HepG2 (cell line): ENCODE data around the gene PIGR. TPM values are rescaled to one million over a fixed set of nuclear protein-coding genes. Genes with fewer than 3 reads are reported as not detected.

Experiments
- CBFB ChIP-seq: sonication (generic); formaldehyde crosslinking; IDR thresholded peaks from 2 replicates; pipeline ENCODE4 v1.4.0; 2020; ENCODE audit warnings: missing genetic modification reagents
- CBX5 ChIP-seq: sonication (generic); formaldehyde crosslinking; IDR thresholded peaks from 2 replicates; pipeline ENCODE4 v1.4.0; 2020; ENCODE audit warnings: missing genetic modification reagents, borderline replicate concordance
- CREBL2 ChIP-seq: sonication (generic); formaldehyde crosslinking; IDR thresholded peaks from 2 replicates; pipeline ENCODE4 v1.8.1; 2023; ENCODE audit warnings: missing genetic modification reagents, mild to moderate bottlenecking, borderline replicate concordance
- CREM ChIP-seq, 2 experiments: sonication (generic) in 1 of 2; formaldehyde crosslinking in 1 of 2; IDR thresholded peaks; 2 replicates each; pipeline versions ENCODE4 v1.4.0 to v1.6.1; 2016 to 2020; ENCODE audit warnings: antibody characterized with exemption in 1 of 2, mild to moderate bottlenecking in 1 of 2, missing genetic modification reagents in 1 of 2
- DPF2 ChIP-seq: sonication (generic); formaldehyde crosslinking; IDR thresholded peaks from 2 replicates; pipeline ENCODE4 v1.4.0; 2020; ENCODE audit warnings: mild to moderate bottlenecking, low read depth, missing genetic modification reagents, borderline replicate concordance
- ISL2 ChIP-seq: sonication (generic); formaldehyde crosslinking; IDR thresholded peaks from 2 replicates; pipeline ENCODE4 v1.5.0; 2020; ENCODE audit warnings: missing genetic modification reagents
- KMT2A ChIP-seq: sonication (generic); formaldehyde crosslinking; IDR thresholded peaks from 2 replicates; pipeline ENCODE4 v1.4.0; 2020; ENCODE audit warnings: missing genetic modification reagents
- POLR2A ChIP-seq, 2 experiments: IDR thresholded peaks; 2 replicates each; pipeline ENCODE4 v1.6.1; 2011; ENCODE audit warnings: low read depth in 2 of 2, low read length in 2 of 2, mild to moderate bottlenecking in 1 of 2, moderate library complexity in 1 of 2; ENCODE audit not compliant: insufficient read depth in 1 of 2
- RBFOX2 ChIP-seq: fragments of 200-400 bp; formaldehyde crosslinking; IDR thresholded peaks from 2 replicates; pipeline ENCODE4 v1.6.1; 2017; ENCODE audit warnings: low read depth, mild to moderate bottlenecking, low read length
- RBM39 ChIP-seq: fragments of 200-400 bp; formaldehyde crosslinking; IDR thresholded peaks from one replicate; pipeline ENCODE4 v1.6.1; 2018; ENCODE audit warnings: antibody characterized with exemption, mild to moderate bottlenecking, low read depth, low read length; ENCODE audit not compliant: poor library complexity, severe bottlenecking
- SMC3 ChIP-seq: IDR thresholded peaks from 2 replicates; pipeline ENCODE4 v1.6.1; 2011; ENCODE audit warnings: low read length, improper control_type of control experiment
- SP140L ChIP-seq: sonication (generic); formaldehyde crosslinking; IDR thresholded peaks from 2 replicates; pipeline ENCODE4 v1.4.0; 2020; ENCODE audit warnings: missing genetic modification reagents, borderline replicate concordance
- STAG1 ChIP-seq: sonication (generic); formaldehyde crosslinking; IDR thresholded peaks from 2 replicates; pipeline ENCODE4 v1.4.0; 2020; ENCODE audit warnings: missing genetic modification reagents
- ZBTB25 ChIP-seq: IDR thresholded peaks from 2 replicates; pipeline ENCODE4 v1.6.1; 2018; ENCODE audit warnings: missing genetic modification reagents
- ZBTB8A ChIP-seq: sonication (generic); formaldehyde crosslinking; IDR thresholded peaks from 2 replicates; pipeline ENCODE4 v1.4.0; 2020; ENCODE audit warnings: mild to moderate bottlenecking, low read depth, missing genetic modification reagents, borderline replicate concordance
- ZNF577 ChIP-seq: sonication (generic); formaldehyde crosslinking; IDR thresholded peaks from 2 replicates; pipeline ENCODE4 v1.4.0; 2020; ENCODE audit warnings: mild to moderate bottlenecking, low read depth, missing genetic modification reagents, borderline replicate concordance
- ZNF616 ChIP-seq: sonication (generic); formaldehyde crosslinking; IDR thresholded peaks from 2 replicates; pipeline ENCODE4 v1.5.0; 2020; ENCODE audit warnings: low read depth, mild to moderate bottlenecking, missing genetic modification reagents
- ZNF746 ChIP-seq: sonication (generic); formaldehyde crosslinking; IDR thresholded peaks from 2 replicates; pipeline ENCODE4 v1.8.0; 2022; ENCODE audit warnings: mild to moderate bottlenecking, missing genetic modification reagents
- ZNF782 ChIP-seq: sonication (generic); formaldehyde crosslinking; IDR thresholded peaks from 2 replicates; pipeline ENCODE4 v1.4.0; 2020; ENCODE audit warnings: missing genetic modification reagents, mild to moderate bottlenecking, borderline replicate concordance
- polyA plus RNA-seq, 8 experiments: library from polyadenylated mRNA; depleted of rRNA in 3 of 8; stranded (reverse) in 7 of 8; unstranded in 1 of 8; fragments of >200 nt; fragmentation: Illumina TruSeq in 4 of 8; extraction: Trizol in 4 of 8; gene quantifications; 2 replicates each; pipeline versions ENCODE4 v1.2.1 to v1.2.3, GENCODE V29; 2011 to 2016; ENCODE audit warnings: low read depth in 4 of 8, missing spikeins in 1 of 8, mixed read lengths in 1 of 8; ENCODE audit not compliant: insufficient read depth in 1 of 8
- total RNA-seq, 5 experiments: library from RNA; depleted of rRNA; stranded (reverse); fragments of >200 nt; fragmentation: Illumina TruSeq; extraction: Trizol; gene quantifications; 2 replicates each; pipeline ENCODE4 v1.2.3, GENCODE V29; 2016; ENCODE audit warnings: low read depth in 1 of 5
- TF ChIP-seq, protein P1 (sequence below): sonication (generic); formaldehyde crosslinking; IDR thresholded peaks from 2 replicates; pipeline ENCODE4 v1.8.1; 2023; ENCODE audit warnings: mild to moderate bottlenecking, moderate library complexity, missing genetic modification reagents
- TF ChIP-seq, protein P2 (sequence below): sonication (generic); formaldehyde crosslinking; IDR thresholded peaks from 2 replicates; pipeline ENCODE4 v1.4.0; 2020; ENCODE audit warnings: missing genetic modification reagents
- TF ChIP-seq, protein P3 (sequence below): sonication (generic); formaldehyde crosslinking; conservative IDR thresholded peaks from 2 replicates; pipeline ENCODE4 v1.4.0; 2020; ENCODE audit warnings: missing genetic modification reagents
- TF ChIP-seq, protein P4 (sequence below): IDR thresholded peaks from 2 replicates; pipeline ENCODE4 v1.6.1; 2016; ENCODE audit warnings: low read depth, control low read depth

The PIGR gene
- total and polyA plus RNA-seq, 2 of the 13 experiments (the other 11 are each of a cell fraction or from before 2014, with no cell fraction given): not detected

DNA sequence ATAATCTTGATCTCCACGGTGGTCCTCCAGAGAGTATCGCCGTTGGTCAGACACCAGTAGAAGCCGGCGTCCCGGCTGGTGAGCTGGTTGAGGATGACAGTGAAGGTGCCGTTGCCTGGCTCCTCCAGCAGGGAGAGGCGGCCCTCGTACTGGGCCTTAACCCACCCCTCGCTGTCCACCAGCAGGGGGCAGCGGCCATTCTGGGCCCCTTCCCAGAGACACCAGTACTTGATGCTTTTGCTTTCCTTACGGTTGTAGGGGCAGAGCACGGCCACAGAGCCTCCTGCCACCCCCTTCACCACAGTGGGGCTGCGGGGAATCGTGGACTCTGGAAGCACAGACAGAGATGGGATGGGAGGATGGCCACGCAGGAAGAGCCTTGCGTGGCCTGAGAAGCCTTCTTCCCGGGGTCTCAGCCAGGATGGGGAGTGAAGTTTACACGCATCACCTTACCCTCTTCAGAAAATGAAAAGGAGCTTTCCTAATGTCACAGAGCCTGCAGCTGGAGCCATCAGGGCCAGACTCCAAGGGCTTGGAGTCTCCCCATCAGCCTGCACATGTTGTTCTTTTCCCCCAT, 10.7 kb downstream of the PIGR start (continued):
- TF ChIP-seq DPF2: no peak
- TF ChIP-seq ZBTB25: peak; percentile 41; the same call in 1 of the 2 replicates
- TF ChIP-seq KMT2A (CRISPR knock-in tag): no peak
- TF ChIP-seq ISL2 (CRISPR knock-in tag): no peak
- no peak for TF ChIP-seq ZNF577
- TF ChIP-seq RBFOX2: no peak
- TF ChIP-seq ZNF782 (CRISPR knock-in tag): no peak
- no peak for TF ChIP-seq CREBL2
- peak; percentile 53; the same call in 1 of the 2 replicates for TF ChIP-seq SMC3
- TF ChIP-seq POLR2A (IDR thresholded peaks at IDR 0.05; ENCODE audit: insufficient read depth in 1 of 2, low read depth in 2 of 2, low read length in 2 of 2): no peak
- TF ChIP-seq RBM39: no peak
- TF ChIP-seq, protein P1, sequence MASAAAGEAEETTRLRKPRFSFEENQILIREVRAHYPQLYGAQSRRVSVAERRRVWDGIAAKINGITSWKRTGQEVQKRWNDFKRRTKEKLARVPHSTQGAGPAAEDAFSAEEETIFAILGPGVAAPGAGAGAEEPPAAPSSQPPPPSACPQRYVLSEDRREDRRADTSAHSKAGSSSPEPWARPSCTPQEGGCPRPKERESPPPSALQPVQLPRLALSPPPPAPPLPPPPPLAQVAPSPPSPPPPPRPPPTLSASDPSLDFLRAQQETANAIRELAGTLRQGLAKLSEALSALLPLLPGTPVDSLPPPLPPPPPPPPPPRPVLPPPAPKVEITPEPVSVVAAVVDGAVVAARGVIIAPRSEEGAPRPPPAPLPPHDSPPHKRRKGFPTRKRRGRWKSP: no peak
- TF ChIP-seq ZNF746: no peak
- TF ChIP-seq CBFB (CRISPR knock-in tag): peak; percentile 59; the same call in 1 of the 2 replicates
- TF ChIP-seq, protein P2, sequence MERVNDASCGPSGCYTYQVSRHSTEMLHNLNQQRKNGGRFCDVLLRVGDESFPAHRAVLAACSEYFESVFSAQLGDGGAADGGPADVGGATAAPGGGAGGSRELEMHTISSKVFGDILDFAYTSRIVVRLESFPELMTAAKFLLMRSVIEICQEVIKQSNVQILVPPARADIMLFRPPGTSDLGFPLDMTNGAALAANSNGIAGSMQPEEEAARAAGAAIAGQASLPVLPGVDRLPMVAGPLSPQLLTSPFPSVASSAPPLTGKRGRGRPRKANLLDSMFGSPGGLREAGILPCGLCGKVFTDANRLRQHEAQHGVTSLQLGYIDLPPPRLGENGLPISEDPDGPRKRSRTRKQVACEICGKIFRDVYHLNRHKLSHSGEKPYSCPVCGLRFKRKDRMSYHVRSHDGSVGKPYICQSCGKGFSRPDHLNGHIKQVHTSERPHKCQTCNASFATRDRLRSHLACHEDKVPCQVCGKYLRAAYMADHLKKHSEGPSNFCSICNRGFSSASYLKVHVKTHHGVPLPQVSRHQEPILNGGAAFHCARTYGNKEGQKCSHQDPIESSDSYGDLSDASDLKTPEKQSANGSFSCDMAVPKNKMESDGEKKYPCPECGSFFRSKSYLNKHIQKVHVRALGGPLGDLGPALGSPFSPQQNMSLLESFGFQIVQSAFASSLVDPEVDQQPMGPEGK (CRISPR knock-in tag): 0 out of 2 replicates have a peak, but pooled peaks have one; percentile 32
- peak; percentile 92 for TF ChIP-seq STAG1
- TF ChIP-seq CBX5: no peak; the same call in 1 of the 2 replicates
- TF ChIP-seq SP140L (CRISPR knock-in tag): no peak
- TF ChIP-seq ZBTB8A (CRISPR knock-in tag): no peak
- TF ChIP-seq, protein P3, sequence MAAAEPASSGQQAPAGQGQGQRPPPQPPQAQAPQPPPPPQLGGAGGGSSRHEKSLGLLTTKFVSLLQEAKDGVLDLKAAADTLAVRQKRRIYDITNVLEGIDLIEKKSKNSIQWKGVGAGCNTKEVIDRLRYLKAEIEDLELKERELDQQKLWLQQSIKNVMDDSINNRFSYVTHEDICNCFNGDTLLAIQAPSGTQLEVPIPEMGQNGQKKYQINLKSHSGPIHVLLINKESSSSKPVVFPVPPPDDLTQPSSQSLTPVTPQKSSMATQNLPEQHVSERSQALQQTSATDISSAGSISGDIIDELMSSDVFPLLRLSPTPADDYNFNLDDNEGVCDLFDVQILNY (CRISPR knock-in tag): no peak
- TF ChIP-seq CREM (IDR thresholded peaks at IDR 0.05): no peak
- no peak for TF ChIP-seq CREM (CRISPR knock-in tag; IDR thresholded peaks at IDR 0.05)
- TF ChIP-seq, protein P4, sequence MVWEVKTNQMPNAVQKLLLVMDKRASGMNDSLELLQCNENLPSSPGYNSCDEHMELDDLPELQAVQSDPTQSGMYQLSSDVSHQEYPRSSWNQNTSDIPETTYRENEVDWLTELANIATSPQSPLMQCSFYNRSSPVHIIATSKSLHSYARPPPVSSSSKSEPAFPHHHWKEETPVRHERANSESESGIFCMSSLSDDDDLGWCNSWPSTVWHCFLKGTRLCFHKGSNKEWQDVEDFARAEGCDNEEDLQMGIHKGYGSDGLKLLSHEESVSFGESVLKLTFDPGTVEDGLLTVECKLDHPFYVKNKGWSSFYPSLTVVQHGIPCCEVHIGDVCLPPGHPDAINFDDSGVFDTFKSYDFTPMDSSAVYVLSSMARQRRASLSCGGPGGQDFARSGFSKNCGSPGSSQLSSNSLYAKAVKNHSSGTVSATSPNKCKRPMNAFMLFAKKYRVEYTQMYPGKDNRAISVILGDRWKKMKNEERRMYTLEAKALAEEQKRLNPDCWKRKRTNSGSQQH: no peak
- TF ChIP-seq ZNF616 (CRISPR knock-in tag): no peak
